VCaP (cell line): Measurements from ENCODE around the gene SLC12A1.

Experiments
- H3K27ac ChIP-seq: fragments of 450-650 bp; 2 replicates; pipeline ENCODE4 v1.5.1; 2017
- TF ChIP-seq, protein P1 (sequence below): fragments of 450-650 bp; conservative IDR thresholded peaks from 2 replicates; pipeline ENCODE4 v1.5.1; 2017; ENCODE audit warnings: mild to moderate bottlenecking, moderate library complexity

Gene SLC12A1

DNA sequence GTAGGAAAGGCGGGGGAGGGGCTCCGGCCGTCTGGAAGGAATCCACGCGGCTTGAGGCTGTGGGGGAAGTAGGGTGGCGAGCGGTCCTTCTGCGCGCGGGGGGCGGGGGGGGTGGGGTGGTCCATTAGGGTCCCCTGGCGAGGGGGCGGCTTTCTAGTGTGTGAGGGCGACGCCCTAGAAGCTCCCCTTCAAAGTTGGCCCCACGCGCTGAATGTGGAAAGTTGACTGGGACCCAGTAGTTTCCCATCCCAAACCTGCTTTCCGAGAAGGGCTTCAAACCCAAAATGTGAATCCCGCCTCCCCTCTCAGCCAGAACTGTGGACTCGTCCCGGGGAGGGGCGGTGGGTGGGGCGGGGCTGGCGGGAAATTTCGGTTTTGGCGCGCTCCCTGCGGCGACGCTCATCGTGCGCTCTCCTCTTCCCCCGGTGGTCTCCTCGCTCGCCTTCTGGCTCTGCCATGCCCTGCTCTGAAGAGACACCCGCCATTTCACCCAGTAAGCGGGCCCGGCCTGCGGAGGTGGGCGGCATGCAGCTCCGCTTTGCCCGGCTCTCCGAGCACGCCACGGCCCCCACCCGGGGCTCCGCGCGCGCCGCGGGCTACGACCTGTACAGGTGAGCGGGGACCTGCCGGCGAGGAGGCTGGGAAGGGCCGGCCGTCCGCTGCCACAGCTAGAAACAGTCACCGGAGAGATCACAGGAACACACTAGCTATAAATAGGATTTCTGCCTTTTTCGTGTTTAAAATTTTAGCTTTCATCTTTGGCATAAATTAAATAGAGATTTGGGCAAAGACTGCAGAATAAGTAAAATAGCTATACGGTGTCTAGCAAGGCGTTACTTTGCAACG, 125.9 kb downstream of the SLC12A1 start:
- TF ChIP-seq, protein P1, sequence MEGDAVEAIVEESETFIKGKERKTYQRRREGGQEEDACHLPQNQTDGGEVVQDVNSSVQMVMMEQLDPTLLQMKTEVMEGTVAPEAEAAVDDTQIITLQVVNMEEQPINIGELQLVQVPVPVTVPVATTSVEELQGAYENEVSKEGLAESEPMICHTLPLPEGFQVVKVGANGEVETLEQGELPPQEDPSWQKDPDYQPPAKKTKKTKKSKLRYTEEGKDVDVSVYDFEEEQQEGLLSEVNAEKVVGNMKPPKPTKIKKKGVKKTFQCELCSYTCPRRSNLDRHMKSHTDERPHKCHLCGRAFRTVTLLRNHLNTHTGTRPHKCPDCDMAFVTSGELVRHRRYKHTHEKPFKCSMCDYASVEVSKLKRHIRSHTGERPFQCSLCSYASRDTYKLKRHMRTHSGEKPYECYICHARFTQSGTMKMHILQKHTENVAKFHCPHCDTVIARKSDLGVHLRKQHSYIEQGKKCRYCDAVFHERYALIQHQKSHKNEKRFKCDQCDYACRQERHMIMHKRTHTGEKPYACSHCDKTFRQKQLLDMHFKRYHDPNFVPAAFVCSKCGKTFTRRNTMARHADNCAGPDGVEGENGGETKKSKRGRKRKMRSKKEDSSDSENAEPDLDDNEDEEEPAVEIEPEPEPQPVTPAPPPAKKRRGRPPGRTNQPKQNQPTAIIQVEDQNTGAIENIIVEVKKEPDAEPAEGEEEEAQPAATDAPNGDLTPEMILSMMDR, result no peak
- peak overlapping the region; percentile 96 for H3K27ac ChIP-seq

DNA sequence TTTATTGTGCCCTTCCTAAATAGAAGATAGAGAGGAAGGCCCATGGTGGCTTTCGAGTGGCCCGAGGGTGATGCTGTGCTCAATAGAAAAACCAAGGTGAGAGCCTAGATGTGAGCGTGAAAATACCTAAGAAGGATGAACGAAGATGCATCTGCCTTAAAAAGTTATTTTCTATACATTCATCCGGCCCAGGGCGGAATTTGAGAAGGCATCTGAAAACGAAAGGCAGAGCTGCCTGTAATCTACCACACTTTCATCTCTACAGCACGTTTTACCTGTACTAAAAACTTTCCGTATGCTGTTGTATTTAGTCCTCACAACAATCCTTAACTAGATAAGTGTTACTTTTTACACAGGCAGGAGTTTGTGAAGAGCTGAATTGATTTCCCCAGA, 126.5 kb downstream of the SLC12A1 start:
- TF ChIP-seq, protein P1, result no peak
- H3K27ac ChIP-seq, result peak overlapping the region; percentile 96; the same call in 1 of the 2 replicates

DNA sequence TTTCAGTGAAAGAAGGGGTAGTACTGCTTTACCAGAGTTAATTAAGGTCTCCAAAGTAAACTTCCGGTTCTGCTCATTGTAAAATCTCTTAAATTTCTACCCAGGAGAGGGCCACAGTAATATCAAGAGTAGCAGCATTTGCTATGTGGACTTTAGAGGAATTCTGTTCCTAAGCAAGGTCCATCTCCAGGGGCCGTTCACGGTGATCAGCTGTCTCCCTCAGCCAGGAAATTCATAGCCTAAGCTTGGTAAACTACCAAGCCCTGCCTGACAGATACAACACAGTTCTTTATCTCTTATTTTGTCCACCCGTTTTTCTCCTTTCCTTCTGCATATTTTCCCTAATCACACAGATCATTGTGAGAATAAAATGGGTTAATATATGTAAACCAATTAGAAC, 127.4 kb downstream of the SLC12A1 start:
- H3K27ac ChIP-seq, result peak overlapping the region; percentile 96; the same call in 1 of the 2 replicates
- TF ChIP-seq, protein P1, result no peak

DNA sequence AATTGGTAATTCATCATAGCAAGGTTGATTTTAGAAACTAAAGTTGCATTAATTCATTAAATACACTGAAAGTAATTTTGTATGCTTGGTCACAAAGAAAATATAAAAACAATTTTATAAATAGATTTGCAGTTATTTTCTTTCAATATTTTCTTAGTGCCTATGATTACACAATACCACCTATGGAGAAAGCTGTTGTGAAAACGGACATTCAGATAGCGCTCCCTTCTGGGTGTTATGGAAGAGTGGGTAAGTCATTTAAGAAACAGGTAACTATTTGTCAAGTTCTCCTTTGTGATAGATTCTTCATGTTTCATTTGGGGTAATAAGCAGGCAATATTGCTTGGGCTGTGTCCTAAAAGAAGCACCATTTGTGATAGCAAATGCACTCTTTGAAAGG, 128.2 kb downstream of the SLC12A1 start:
- H3K27ac ChIP-seq, result no peak overlapping the region
- TF ChIP-seq, protein P1, result no peak

DNA sequence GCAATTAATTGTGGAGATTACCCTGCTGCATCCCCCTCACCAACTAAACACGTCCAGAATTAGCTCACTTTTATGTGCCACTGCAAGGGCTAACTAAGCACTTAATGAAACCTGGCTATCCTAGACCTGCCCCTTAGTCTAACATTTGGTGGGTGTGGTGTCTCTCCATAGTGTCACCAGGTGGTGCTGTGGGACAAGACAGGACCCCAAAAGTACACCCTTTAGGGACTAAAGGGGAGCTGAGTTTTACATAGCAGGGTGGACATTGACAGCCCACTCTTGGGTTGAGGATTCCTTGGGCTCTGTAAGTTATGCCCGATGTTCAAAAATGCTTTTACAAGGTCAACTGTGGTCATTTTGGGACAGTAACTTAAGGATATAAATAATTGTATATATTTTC, 130.8 kb downstream of the SLC12A1 start:
- no peak overlapping the region for H3K27ac ChIP-seq
- TF ChIP-seq, protein P1, result peak; percentile 44

DNA sequence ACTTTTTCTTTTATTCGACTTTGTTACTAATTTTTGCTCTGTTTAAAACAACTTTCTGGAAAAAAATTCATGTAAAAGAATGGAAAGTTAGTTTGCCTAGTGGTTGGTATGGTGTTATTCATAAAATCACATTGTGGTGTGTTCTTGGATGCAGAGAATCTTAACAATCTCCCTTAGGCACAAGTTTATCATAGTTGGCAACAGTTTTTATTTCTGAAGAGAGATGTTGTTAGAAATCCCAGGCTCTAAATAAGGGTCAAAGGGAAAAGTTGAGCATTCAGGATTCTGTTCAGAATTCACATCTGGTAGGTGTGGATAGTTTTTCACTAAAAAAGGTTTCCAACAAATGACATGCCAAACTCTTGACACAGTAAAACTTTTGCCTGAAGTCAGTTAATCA, 131.5 kb downstream of the SLC12A1 start:
- H3K27ac ChIP-seq, result no peak overlapping the region
- TF ChIP-seq, protein P1, result no peak

DNA sequence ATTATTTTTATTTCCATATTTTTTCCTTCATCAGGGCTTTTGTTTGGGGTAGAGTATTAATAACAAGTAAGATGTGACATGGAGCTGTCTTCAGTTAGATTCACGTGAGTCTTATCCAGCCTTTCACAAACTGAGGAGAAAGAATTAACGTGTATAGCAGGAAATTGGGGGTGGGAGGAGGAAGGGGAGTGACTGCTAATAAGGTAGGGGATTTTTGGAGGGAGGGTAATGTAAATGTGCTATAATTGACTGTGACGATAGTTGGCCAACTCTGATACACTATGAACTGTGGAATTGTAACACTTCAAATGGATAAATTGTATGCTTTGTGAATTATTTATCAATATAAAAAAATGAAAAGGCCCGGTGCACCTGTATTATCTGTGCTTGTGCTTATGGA, 134.0 kb downstream of the SLC12A1 start:
- TF ChIP-seq, protein P1, result no peak
- H3K27ac ChIP-seq, result no peak overlapping the region
